NCI-H2029 treated with DMSO at 0.1 percent for 48 hours (cell line): Measurements from ENCODE around the gene GOLGA8T.
"Not testable (repeated sequence)": the region's sequence is repeated elsewhere in the genome, so short reads cannot be mapped to it uniquely, and the experiment has no call there.

Source experiments
- DNase-seq: peaks from one replicate; lab custom pipeline; 2025; lab: John Stamatoyannopoulos, UW

Gene GOLGA8T

GRCh38 chr15:30191143-30191542, 56.3 kb downstream of the GOLGA8T start:
- not testable (repeated sequence) for DNase-seq

GRCh38 chr15:30191639-30192038, 56.8 kb downstream of the GOLGA8T start:
- not testable (repeated sequence) for DNase-seq

- not testable (repeated sequence) for DNase-seq
These were observed 57.4 kb downstream of the GOLGA8T start for GRCh38 chr15:30192119-30192745.

- DNase-seq = not testable (repeated sequence)
These were observed 58.0 kb downstream of the GOLGA8T start for GRCh38 chr15:30192892-30193291.
